Urinary bladder (tissue), 4 donors: Measurements from ENCODE around the gene TFAP2E. TPM values are rescaled to one million over a fixed set of nuclear protein-coding genes. Genes with fewer than 3 reads are reported as not detected.

Experiments used
- DNase-seq: peaks from one replicate; pipeline ENCODE4 v3.0.0-alpha.2; 2015; ENCODE audit errors: extremely low spot score
- H3K27ac ChIP-seq: one replicate; pipeline ENCODE4 v1.5.1; 2013; ENCODE audit warnings: low read depth, mild to moderate bottlenecking, moderate library complexity
- H3K36me3 ChIP-seq: one replicate; pipeline ENCODE4 v1.6.1; 2013; ENCODE audit warnings: mild to moderate bottlenecking, moderate library complexity; ENCODE audit not compliant: insufficient read depth
- H3K4me1 ChIP-seq: one replicate; pipeline ENCODE4 v1.6.1; 2013; ENCODE audit warnings: mild to moderate bottlenecking, moderate library complexity; ENCODE audit not compliant: insufficient read depth
- H3K4me3 ChIP-seq: one replicate; pipeline ENCODE4 v1.5.1; 2013; ENCODE audit warnings: low read depth, low read length
- WGBS: extraction: QIAGEN DNeasy Blood & Tissue Kit; methylation state at CpG from one replicate; pipeline ENCODE4 v1.1.7; 2013; 5-methylcytosine and 5-hydroxymethylcytosine counted together
- polyA plus RNA-seq: library from polyadenylated mRNA; stranded (reverse); fragments of 200-250 nt; gene quantifications from one replicate; pipeline ENCODE4 v1.2.3, GENCODE V29; 2013
- total RNA-seq: library from RNA; depleted of rRNA; stranded (reverse); fragments of >200 nt; gene quantifications from one replicate; pipeline ENCODE4 v1.2.3, GENCODE V29; 2014
- donor health status: healthy with polysubstance abuse.
- donor health status: healthy.

TFAP2E gene
- total and polyA plus RNA-seq, 2 donors: 0.58 TPM; not detected in 1

GRCh38 chr1:35546614-35547013, 26.5 kb upstream of the TFAP2E start:
- H3K27ac ChIP-seq: no peak overlapping the region
- WGBS: 97% methylated on average over 1 of the region's 1 CpG
- DNase-seq: no peak
- H3K4me3 ChIP-seq: no peak overlapping the region
- H3K4me1 ChIP-seq: no peaks in the 10 kb centered on the region
- H3K36me3 ChIP-seq: peaks cover 3% of the 10 kb centered on the region

GRCh38 chr1:35553851-35554250, 19.3 kb upstream of the TFAP2E start:
- Histone ChIP-seq H3K4me1 (no peaks in the 10 kb centered on the region), H3K27ac (no peak overlapping the region), H3K4me3 (no peak overlapping the region), H3K36me3 (peaks cover 1% of the 10 kb centered on the region)
- DNase-seq: no peak
- WGBS: 60% methylated on average over 2 of the region's 2 CpGs

- no peak for DNase-seq
- Histone ChIP-seq H3K27ac (no peak overlapping the region), H3K4me1 (no peaks in the 10 kb centered on the region), H3K36me3 (no peaks in the 10 kb centered on the region), H3K4me3 (no peak overlapping the region)
- WGBS: 44% methylated on average over 7 of the region's 7 CpGs
These were observed 18.6 kb upstream of the TFAP2E start for GRCh38 chr1:35554266-35555211.

DNA sequence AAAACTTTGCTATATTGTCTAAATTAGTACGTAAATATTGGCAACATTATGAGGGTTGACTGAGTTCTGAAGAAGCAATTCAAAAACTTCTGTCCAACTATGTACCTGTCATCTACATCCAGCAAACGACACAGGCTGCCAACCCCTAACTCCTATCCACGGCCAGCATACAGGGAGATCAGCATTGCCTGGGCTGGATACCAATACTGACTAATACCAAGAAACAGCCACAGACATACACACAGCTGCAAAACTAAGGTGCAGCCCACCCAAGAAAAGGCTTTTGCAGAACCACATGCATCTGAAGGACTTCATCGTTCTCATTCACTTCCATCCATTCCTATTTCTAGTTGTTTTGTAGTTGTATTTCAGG, 17.9 kb upstream of the TFAP2E start:
- Histone ChIP-seq H3K27ac (no peak overlapping the region), H3K4me3 (no peak overlapping the region), H3K36me3 (no peaks in the 10 kb centered on the region), H3K4me1 (no peaks in the 10 kb centered on the region)
- DNase-seq: no peak
- WGBS: 63% methylated on average over 4 of the region's 4 CpGs

- no peaks in the 10 kb centered on the region for H3K4me1 ChIP-seq
- H3K36me3 ChIP-seq: no peaks in the 10 kb centered on the region
- H3K27ac ChIP-seq: no peak overlapping the region
- H3K4me3 ChIP-seq: no peak overlapping the region
- 51% methylated on average over 10 of the region's 10 CpGs for WGBS
- DNase-seq: no peak
These were observed 17.3 kb upstream of the TFAP2E start for GRCh38 chr1:35555601-35556477.

DNA sequence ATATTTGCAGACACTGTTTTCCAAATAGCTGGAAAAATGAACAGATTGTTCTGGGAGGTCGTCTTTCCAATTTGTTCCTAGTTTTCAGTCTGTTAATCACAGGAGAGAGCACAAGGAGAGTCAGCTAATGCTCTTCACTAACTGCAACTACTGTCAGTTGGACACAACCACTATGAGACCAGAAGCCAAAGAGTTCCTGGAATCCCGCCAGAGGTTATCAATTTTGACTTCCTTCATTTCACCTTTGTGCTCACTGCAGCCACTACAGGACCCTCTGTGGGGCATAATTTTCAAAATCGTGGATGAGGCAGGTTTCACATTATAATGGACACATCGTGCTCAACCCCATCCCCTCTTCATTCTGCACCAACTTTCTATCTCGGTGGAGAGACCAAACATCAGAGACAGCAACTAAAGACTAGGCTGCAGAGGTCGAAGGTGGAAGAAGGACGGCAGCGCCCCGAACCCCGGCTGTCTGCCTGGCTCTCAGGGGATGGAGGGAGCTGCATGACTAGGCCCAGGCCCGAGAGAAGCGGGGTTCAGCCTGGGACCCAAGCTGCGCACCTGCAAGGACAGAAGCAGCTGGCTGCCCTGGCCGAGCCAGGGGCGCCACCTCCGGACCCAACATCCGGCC, 16.5 kb upstream of the TFAP2E start:
- WGBS: 2% methylated on average over 17 of the region's 17 CpGs

GRCh38 chr1:35557118-35557610, 15.9 kb upstream of the TFAP2E start, which contains the start of gene KIAA0319L:
TSS of gene KIAA0319L (minus strand) at chr1:35557403. CDS start at chr1:35554491, 2,912 bp downstream.
- 1% methylated on average over 39 of the region's 39 CpGs for WGBS
- DNase-seq: no peak

More for the DNA sequence above, 16.5 kb upstream of the TFAP2E start:
- Histone ChIP-seq H3K4me3 (peak overlapping the region; percentile 91), H3K36me3 (no peaks in the 10 kb centered on the region), H3K27ac (peak overlapping the region; percentile 89), H3K4me1 (no peaks in the 10 kb centered on the region)
- DNase-seq: no peak

GRCh38 chr1:35557611-35558373, 15.3 kb upstream of the TFAP2E start, which contains the start of gene NCDN:
TSS of gene NCDN (plus strand) at chr1:35557799. CDS start at chr1:35558191, 392 bp downstream.
- WGBS: under 1% methylated on average over 58 of the region's 58 CpGs

More at GRCh38 chr1:35557118-35557610, 15.9 kb upstream of the TFAP2E start, which contains the start of gene KIAA0319L:
- H3K36me3 ChIP-seq: no peaks in the 10 kb centered on the region
- no peaks in the 10 kb centered on the region for H3K4me1 ChIP-seq
- peak within 1 kb of the TSS; percentile 91 for H3K4me3 ChIP-seq
- H3K27ac ChIP-seq: peak within 1 kb of the TSS; percentile 89

GRCh38 chr1:35558374-35559316, 14.5 kb upstream of the TFAP2E start:
- H3K27ac ChIP-seq: peak overlapping the region; percentile 70
- no peaks in the 10 kb centered on the region for H3K4me1 ChIP-seq
- no peak for DNase-seq
- H3K4me3 ChIP-seq: peak overlapping the region; percentile 91
- 23% methylated on average over 26 of the region's 26 CpGs for WGBS
- no peaks in the 10 kb centered on the region for H3K36me3 ChIP-seq

More at GRCh38 chr1:35557611-35558373, 15.3 kb upstream of the TFAP2E start, which contains the start of gene NCDN:
- Histone ChIP-seq H3K36me3 (no peaks in the 10 kb centered on the region), H3K4me3 (peak within 1 kb of the TSS; percentile 91), H3K27ac (peak within 1 kb of the TSS; percentile 89), H3K4me1 (no peaks in the 10 kb centered on the region)
- peak; percentile 95 for DNase-seq

DNA sequence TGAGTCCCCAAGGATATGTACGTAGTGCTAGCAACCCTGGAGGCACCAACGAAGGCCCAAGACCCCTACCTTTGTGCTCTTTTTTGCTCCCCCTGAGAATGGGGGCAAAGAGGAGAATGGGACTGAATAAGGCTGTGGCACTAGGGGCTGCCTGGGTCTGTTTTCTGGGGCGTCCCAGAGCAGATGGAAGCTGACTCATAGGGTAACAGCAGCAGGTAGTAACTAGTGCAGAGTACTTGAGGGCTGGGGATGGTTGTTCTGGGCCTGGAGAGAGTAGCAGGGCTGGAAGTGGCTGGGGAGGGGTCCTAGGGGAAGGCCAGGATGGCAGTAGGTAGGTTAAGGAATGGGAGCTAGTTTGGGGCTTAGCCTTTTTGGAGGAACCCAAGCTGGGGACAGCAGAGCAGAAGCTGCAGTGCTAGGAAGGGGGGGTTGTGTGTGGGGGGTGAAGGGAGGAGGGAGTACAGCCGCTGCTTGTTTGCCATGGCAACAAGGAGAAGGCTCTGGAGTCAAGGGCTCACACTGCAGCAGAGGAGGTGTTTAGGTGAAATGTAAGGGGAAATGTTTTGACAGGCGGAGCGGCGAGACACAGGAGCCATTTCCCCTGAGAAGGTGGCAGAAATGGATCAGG, 13.7 kb upstream of the TFAP2E start:
- no peak for DNase-seq
- Histone ChIP-seq H3K4me3 (no peak overlapping the region), H3K27ac (no peak overlapping the region), H3K36me3 (no peaks in the 10 kb centered on the region), H3K4me1 (no peaks in the 10 kb centered on the region)
- WGBS: 73% methylated on average over 7 of the region's 7 CpGs
